ENCODE data around the gene CTDNEP1.

GRCh38 chr17:7249214-7249613 lies 2.3 kb downstream of the CTDNEP1 start:
- no peak for TF ChIP-seq CTCF (IDR thresholded peaks at IDR 0.05)
- no peak for TF ChIP-seq POLR2A (IDR thresholded peaks at IDR 0.05)
